Stomach (tissue), 9 donors: ENCODE measurements around the gene UBE2I. TPM values are rescaled to one million over a fixed set of nuclear protein-coding genes. Genes with fewer than 3 reads are reported as not detected.

Experiments used
- DNase-seq, 2 donors: peaks; one replicate each; pipeline versions ENCODE4 v3.0.0 to v3.0.0-alpha.2; 2013 to 2019
- H3K27ac ChIP-seq, 5 donors: fragments of 200-600 bp in 4 of 5; sonication (generic) in 4 of 5; one replicate each; pipeline ENCODE4 v1.5.1; 2013 to 2019; ENCODE audit warnings: mild to moderate bottlenecking in 1 of 5, moderate library complexity in 1 of 5
- H3K27me3 ChIP-seq, 3 donors: fragments of 200-600 bp; sonication (generic); one replicate each; pipeline ENCODE4 v1.5.1; 2017 to 2019; ENCODE audit warnings: mixed run types in 1 of 3
- H3K36me3 ChIP-seq, 4 donors: fragments of 200-600 bp; sonication (generic); 1 replicate in 3 of 4; 2 replicates in 1 of 4; pipeline ENCODE4 v1.5.1; 2016 to 2019
- H3K4me1 ChIP-seq, 4 donors: fragments of 200-600 bp; sonication (generic); one replicate each; pipeline ENCODE4 v1.5.1; 2016 to 2019
- H3K4me3 ChIP-seq, 4 donors: fragments of 200-600 bp; sonication (generic) in 3 of 4; one replicate each; pipeline ENCODE4 v1.5.1; 2016 to 2019; ENCODE audit warnings: mild to moderate bottlenecking in 1 of 4
- H3K9me3 ChIP-seq, 4 donors: fragments of 200-600 bp; sonication (generic); one replicate each; pipeline ENCODE4 v1.5.1; 2016 to 2019
- EP300 ChIP-seq: sonication (generic); formaldehyde crosslinking; IDR thresholded peaks from one replicate; pipeline ENCODE4 v1.6.1; 2017; ENCODE audit warnings: antibody characterized with exemption
- POLR2A ChIP-seq, 4 donors: fragments of 450-650 bp; IDR thresholded peaks; one replicate each; pipeline ENCODE4 v1.6.1; 2016; ENCODE audit warnings: antibody characterized with exemption in 4 of 4, control low read depth in 2 of 4, mild to moderate bottlenecking in 1 of 4, moderate library complexity in 1 of 4
- POLR2AphosphoS5 ChIP-seq, 3 donors: sonication (generic); formaldehyde crosslinking; IDR thresholded peaks; one replicate each; pipeline ENCODE4 v1.6.1; 2016; ENCODE audit warnings: antibody characterized with exemption in 3 of 3
- WGBS, 5 donors: extraction: QIAGEN DNeasy Blood & Tissue Kit in 3 of 5; methylation state at CpG; one replicate each; pipeline versions ENCODE4 v1.1.5 to v1.1.7; 2013 to 2018; 5-methylcytosine and 5-hydroxymethylcytosine counted together
- intact Hi-C: fragments of 100-400 bp; cut with DNase I; formaldehyde crosslinking; loops from one replicate; pipeline ENCODE4 v1.15.1; 2023; ENCODE audit warnings: low total_unique reads
- polyA plus RNA-seq, 3 donors: library from polyadenylated mRNA; stranded (reverse); fragments of 200-250 nt; gene quantifications; one replicate each; pipeline ENCODE4 v1.2.3, GENCODE V29; 2013
- total RNA-seq, 5 donors: library from RNA; depleted of rRNA; stranded (reverse); fragments of >200 nt; gene quantifications; one replicate each; pipeline versions ENCODE4 v1.1.0 to v1.2.3, GENCODE V29; 2014 to 2016
- TF ChIP-seq, protein P1 (sequence below), 7 experiments: fragments of 450-650 bp in 4 of 7; fragments of 200-600 bp in 3 of 7; sonication (generic) in 3 of 7; IDR thresholded peaks; one replicate each; pipeline ENCODE4 v1.5.1; 2016 to 2019; ENCODE audit warnings: antibody characterized with exemption in 7 of 7, control low read depth in 2 of 7, mild to moderate bottlenecking in 1 of 7
- donor health status: healthy with polysubstance abuse.
- donor health status: Bipolar disorder and iron deficiency.
- donor health status: healthy.

UBE2I gene
- total and polyA plus RNA-seq, 8 donors, result 42.0 to 71.0 (median 46.7) TPM

DNA sequence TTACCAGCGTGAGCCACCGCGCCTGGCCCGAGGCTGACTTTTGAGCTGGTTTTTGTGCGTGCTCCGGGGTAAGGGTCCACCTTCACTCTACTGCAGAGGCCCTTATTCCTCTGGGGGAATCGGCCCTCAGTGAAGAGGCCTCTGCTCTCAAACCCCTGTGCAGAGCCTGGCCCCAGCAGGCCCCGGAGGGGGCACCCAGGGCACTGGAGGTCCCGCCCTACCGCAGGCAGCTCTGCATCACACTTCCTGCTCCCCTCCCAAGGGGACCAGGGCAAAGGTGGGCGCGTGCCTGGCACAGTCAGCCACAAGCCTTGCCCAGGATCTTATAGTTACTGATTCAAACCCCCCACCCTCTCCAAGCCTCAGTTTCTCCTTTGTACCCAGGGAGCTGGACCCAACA lies 3.6 kb upstream of the UBE2I start:
- DNase-seq, result peak in 1 of 2 donors; percentile 81
- H3K36me3 ChIP-seq, result no peaks in the 10 kb centered on the region
- no peak overlapping the region for H3K27ac ChIP-seq
- peaks cover 0 to 28% (median 4%) of the 10 kb centered on the region in 3 donors for H3K27me3 ChIP-seq
- H3K4me1 ChIP-seq, result peaks cover 15 to 37% (median 30%) of the 10 kb centered on the region in 4 donors
- H3K9me3 ChIP-seq, result no peaks in the 10 kb centered on the region
- H3K4me3 ChIP-seq, result no peak overlapping the region
- WGBS, 5 donors, result 48 to 63% (median 57%) methylated on average over 9 to 12 of the region's 12 CpGs
- TF ChIP-seq POLR2A (IDR thresholded peaks at IDR 0.05) (no peak), EP300 (no peak), POLR2AphosphoS5 (IDR thresholded peaks at IDR 0.05) (no peak)
- TF ChIP-seq, protein P1, sequence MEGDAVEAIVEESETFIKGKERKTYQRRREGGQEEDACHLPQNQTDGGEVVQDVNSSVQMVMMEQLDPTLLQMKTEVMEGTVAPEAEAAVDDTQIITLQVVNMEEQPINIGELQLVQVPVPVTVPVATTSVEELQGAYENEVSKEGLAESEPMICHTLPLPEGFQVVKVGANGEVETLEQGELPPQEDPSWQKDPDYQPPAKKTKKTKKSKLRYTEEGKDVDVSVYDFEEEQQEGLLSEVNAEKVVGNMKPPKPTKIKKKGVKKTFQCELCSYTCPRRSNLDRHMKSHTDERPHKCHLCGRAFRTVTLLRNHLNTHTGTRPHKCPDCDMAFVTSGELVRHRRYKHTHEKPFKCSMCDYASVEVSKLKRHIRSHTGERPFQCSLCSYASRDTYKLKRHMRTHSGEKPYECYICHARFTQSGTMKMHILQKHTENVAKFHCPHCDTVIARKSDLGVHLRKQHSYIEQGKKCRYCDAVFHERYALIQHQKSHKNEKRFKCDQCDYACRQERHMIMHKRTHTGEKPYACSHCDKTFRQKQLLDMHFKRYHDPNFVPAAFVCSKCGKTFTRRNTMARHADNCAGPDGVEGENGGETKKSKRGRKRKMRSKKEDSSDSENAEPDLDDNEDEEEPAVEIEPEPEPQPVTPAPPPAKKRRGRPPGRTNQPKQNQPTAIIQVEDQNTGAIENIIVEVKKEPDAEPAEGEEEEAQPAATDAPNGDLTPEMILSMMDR (IDR thresholded peaks at IDR 0.05), result no peak
- intact Hi-C loops, result no loop called here

DNA sequence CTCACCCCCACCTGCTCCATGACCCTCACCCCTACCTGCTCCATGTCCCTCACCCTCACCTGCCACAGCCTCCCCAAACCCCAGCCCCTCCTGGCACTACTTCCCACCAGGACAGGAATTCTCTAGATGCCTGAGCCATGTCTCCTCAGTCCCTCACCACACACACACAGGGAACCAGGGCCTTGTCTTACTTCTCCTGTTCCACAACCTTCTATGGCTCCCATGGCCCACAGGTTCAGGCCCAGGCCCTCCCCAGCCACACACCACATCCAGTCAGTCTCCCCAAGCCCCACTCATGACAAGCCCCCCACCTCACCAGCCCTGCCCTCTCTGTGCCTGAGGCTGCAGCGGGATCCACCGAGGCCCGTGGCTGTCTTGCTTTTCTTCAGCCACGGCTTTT lies 3.1 kb upstream of the UBE2I start:
- no peak for DNase-seq
- Histone ChIP-seq H3K4me1 (peaks cover 15 to 37% (median 30%) of the 10 kb centered on the region in 4 donors), H3K27ac (no peak overlapping the region), H3K9me3 (no peaks in the 10 kb centered on the region), H3K36me3 (no peaks in the 10 kb centered on the region), H3K27me3 (peaks cover 0 to 23% (median 4%) of the 10 kb centered on the region in 3 donors), H3K4me3 (no peak overlapping the region)
- TF ChIP-seq POLR2A (IDR thresholded peaks at IDR 0.05) (no peak), POLR2AphosphoS5 (IDR thresholded peaks at IDR 0.05) (no peak), EP300 (no peak)
- TF ChIP-seq, protein P1 (IDR thresholded peaks at IDR 0.05), result no peak
- 67 to 72% (median 70%) methylated on average over 4 of the region's 4 CpGs for WGBS, 5 donors
- intact Hi-C loops, result no loop called here

DNA sequence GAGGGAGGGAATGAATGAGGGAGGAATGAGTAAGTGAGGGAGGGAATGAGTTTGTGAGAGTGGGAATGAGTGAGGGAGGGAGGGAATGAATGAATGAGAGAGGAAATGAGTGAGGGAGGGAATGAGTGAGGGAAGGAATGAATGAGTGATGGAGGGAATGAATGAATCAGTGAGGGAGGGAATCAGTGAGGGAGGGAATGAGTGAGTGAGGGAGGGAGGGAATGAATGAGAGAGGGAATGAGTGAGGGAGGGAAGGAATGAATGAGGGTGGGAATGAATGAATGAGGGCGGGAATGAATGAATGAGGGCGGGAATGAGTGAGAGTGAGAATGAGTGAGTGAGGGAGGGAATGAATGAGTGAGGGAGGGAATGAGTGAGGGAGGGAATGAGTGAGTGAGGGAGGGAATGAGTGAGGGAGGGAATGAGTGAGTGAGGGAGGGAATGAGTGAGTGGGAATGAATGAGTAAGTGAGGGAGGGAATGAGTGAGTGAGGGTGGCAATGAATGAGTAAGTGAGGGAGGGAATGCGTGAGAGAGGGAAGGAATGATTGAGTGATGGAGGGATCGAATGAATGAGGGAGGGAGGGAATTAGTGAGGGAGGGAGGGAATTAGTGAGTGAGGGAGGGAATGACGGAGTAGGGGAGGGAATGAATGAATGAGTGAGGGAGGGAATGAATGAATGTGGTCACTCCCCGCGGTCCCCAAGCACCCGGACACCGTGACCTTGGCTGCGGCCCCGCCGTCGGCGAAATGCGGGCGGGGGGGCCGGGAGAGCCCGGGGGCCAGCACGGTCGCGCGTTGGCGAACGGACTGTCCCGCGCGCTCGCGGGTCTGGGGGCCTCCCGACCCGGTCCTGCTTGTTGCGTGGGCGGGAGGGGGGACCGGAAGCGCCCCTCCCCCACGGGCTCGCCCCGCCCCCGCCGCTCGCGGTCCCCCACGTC lies 1.1 kb upstream of the UBE2I start:
- WGBS, 5 donors, result 5 to 7% (median 6%) methylated on average over 27 to 42 of the region's 43 CpGs
- no peak for DNase-seq
- peaks cover 0 to 12% (median 9%) of the 10 kb centered on the region in 4 donors for H3K36me3 ChIP-seq
- H3K27me3 ChIP-seq, result peaks cover 0 to 5% (median 0%) of the 10 kb centered on the region in 3 donors
- peak overlapping the region; percentile 79 to 97 (median 86) for H3K4me3 ChIP-seq
- H3K9me3 ChIP-seq, result no peaks in the 10 kb centered on the region
- peaks cover 28 to 48% (median 41%) of the 10 kb centered on the region in 4 donors for H3K4me1 ChIP-seq
- intact Hi-C loops, result no loop called here
- peak overlapping the region; percentile 75 to 98 (median 95) for H3K27ac ChIP-seq
- TF ChIP-seq POLR2AphosphoS5 (IDR thresholded peaks at IDR 0.05) (no peak), POLR2A (IDR thresholded peaks at IDR 0.05) (no peak), EP300 (no peak)
- TF ChIP-seq, protein P1 (IDR thresholded peaks at IDR 0.05), result no peak

DNA sequence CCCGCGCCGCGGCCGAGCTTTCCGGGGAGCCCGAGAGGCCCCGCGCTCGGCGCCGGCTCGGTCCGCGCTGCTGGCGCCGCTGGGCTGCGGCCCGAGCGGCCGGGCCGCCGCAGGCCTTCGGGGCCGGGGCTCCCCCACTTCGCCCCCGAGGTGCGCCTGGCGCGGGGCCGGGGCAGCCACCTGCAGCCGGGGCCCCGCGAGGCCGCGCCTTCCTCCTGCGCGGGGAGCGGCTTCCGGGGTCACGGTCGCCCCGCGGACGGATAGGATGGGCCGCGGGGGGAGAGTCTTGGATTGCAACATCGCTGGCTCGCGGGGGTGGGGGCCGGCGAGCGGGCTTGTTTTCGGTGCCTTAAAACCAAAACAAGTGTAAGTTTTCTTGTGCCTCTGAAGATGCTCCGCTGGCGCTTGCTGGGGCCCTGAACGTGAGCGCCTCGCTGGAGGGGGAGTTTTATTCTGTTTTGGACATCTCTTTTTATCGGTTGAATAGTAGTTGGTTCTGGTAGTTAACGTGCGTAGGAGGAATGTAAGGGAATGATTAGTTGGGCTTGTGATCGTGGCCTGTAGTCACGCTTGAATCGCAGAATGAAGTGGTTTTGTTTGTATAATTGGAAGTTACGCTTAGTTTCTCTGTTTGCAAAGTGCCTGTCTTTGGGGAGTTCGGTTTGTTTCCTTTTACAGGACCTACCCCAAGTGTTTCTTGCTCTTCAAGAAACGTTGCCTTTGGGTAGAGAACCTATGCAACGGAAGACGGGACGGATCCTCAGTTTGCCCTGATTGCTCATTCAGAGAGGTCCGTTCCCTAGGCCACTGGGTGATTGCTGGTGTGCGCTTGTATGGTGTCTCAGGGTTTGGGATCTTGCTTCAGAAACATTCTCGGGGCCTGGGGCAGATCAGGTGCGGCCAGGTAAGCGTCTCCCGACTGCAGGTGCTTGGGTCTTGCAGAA lies 724 bp downstream of the UBE2I start:
- Histone ChIP-seq H3K4me1 (peaks cover 30 to 53% (median 48%) of the 10 kb centered on the region in 4 donors), H3K9me3 (no peaks in the 10 kb centered on the region), H3K27me3 (no peaks in the 10 kb centered on the region), H3K4me3 (peak overlapping the region; percentile 79 to 97 (median 86)), H3K27ac (peak overlapping the region; percentile 58 to 99 (median 92)), H3K36me3 (peaks cover 14 to 30% (median 26%) of the 10 kb centered on the region in 4 donors)
- 0 to 2% (median 1%) methylated on average over 31 to 77 of the region's 77 CpGs for WGBS, 5 donors
- peak; percentile 50 to 71 for DNase-seq
- peak in 1 of 3 donors; percentile 25 for TF ChIP-seq POLR2AphosphoS5 (IDR thresholded peaks at IDR 0.05)
- TF ChIP-seq, protein P1 (IDR thresholded peaks at IDR 0.05), result no peak
- TF ChIP-seq POLR2A (IDR thresholded peaks at IDR 0.05), result no peak
- TF ChIP-seq EP300, result no peak
- intact Hi-C loops, result no loop called here
